Astrocyte of the cerebellum (primary cell): Measurements from ENCODE around the gene WWOX.
"Not testable (repeated sequence)": the region's sequence is repeated elsewhere in the genome, so short reads cannot be mapped to it uniquely, and the experiment has no call there.

Experiments used
- DNase-seq: peaks from one replicate; pipeline ENCODE4 v3.0.0-alpha.2; 2011; ENCODE audit warnings: low read depth
- H3K4me3 ChIP-seq: 2 replicates; pipeline ENCODE4 v1.5.1; 2011; ENCODE audit warnings: mild to moderate bottlenecking, low read depth, low read length, moderate library complexity
- in situ Hi-C: cut with HindIII; loops from 2 replicates; pipeline ENCODE4 v1.10.0; 2017; ENCODE audit warnings: low sequenced_read_pairs
- TF ChIP-seq, protein P1 (sequence below): IDR thresholded peaks from 2 replicates; pipeline ENCODE4 v1.5.1; 2012; ENCODE audit warnings: low read length, low read depth, moderate library complexity, mild to moderate bottlenecking; ENCODE audit errors: missing control alignments

The WWOX gene

DNA sequence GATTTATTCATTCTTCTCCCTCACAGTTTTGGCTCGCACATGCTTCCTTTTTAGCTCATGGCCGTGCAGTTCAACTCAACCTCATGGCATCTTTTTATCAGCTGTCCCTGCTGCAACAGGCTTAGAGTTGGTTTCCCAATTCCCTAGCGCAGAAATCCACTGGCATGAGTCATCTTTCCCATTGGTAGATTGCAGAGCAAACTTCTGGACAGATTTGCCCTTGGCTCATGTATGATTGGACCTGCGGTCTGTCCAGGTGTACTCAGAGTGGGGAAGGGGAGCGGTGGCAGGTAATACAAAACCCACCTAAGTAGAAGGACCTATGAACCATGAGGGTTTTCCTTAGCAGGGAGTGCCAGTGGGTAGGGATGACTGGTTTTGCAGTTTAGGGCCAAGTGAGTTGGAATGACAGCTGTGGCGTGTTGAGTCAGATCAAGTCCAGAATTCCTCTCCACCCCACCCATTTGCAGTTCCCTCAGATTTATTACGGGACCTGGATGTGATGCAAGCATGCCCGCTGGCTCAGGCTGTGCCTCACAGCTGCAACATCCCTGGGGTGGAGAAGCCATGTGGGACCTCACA, 584.7 kb downstream of the WWOX start:
- no peak overlapping the region for H3K4me3 ChIP-seq
- TF ChIP-seq, protein P1, sequence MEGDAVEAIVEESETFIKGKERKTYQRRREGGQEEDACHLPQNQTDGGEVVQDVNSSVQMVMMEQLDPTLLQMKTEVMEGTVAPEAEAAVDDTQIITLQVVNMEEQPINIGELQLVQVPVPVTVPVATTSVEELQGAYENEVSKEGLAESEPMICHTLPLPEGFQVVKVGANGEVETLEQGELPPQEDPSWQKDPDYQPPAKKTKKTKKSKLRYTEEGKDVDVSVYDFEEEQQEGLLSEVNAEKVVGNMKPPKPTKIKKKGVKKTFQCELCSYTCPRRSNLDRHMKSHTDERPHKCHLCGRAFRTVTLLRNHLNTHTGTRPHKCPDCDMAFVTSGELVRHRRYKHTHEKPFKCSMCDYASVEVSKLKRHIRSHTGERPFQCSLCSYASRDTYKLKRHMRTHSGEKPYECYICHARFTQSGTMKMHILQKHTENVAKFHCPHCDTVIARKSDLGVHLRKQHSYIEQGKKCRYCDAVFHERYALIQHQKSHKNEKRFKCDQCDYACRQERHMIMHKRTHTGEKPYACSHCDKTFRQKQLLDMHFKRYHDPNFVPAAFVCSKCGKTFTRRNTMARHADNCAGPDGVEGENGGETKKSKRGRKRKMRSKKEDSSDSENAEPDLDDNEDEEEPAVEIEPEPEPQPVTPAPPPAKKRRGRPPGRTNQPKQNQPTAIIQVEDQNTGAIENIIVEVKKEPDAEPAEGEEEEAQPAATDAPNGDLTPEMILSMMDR: no peak
- peak; percentile 31 for DNase-seq
- in situ Hi-C loops: no loop called here

DNA sequence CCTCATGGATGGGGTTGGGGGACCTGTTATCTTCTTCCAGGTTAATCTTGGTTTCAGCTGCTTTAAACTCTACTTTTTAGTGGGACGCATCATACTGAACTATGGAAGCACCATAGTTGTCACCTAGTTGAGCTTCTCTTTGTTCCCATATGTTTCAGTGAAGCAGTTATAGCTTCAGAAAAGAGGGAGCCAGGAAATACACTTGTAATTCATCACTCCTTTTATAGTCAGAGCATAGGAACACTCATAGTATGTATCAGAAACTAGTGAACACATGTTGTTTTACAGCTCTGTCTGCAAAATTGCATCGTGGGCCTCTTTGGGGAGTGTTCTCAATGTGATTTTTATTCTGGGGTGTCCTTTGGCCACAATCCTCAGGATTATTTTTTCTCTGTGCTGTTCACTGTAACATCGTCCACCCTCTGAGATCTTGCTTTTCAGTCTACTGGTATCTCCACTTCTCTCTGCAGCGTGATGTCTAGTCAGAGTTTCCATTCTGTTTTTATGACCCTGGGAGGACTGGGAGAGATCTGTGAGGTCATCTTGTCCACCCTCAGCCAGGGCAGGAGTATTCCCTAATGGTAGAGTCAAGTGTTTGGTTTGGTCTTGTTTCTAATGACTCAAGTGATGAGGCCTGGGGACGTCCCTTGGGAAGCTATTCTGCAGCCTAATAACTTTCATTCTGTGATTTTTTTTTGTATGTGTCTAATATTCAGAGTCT, 585.4 kb downstream of the WWOX start:
- DNase-seq: no peak
- TF ChIP-seq, protein P1: no peak
- in situ Hi-C loops: no loop called here
- H3K4me3 ChIP-seq: no peak overlapping the region

DNA sequence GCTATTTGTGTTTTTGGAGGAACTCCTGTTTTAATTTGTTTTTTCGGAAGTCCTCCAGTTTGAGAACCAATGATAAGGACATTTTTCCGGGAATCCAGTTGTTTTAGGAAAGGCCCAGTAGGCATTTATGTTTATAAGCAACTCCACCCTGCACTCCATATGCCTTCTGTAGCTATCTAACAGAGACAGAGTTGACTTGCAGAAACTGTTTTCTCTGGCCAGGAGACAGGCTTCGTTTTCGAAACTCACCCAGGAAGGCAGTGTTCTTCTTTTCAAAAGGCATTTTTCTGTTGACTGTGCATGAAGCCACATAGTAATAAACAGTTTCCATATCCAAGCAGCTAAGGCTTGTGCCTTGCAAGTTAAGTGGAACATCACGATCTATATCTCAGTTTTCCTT, 587.1 kb downstream of the WWOX start:
- in situ Hi-C loops: no loop called here
- H3K4me3 ChIP-seq: no peak overlapping the region
- no peak for DNase-seq
- TF ChIP-seq, protein P1: no peak

DNA sequence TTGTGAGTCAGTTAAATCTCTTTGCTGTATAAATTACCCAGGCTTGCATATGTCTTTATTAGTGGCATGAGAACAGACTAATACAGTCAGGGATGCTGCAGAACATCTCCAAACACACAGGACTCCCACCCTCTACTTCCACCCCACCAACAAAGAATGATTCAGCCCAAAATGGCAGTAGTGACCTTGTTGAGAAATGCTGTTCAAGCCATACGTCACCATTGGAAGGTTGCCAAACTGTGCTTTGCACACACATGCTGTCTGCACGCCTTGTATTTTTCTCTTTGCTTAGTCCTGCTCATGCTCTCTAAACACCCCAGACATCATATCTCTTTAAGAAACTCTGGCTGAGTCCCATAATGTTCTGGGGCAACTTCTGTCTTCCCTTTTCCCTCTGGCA, 589.6 kb downstream of the WWOX start:
- in situ Hi-C loops: no loop called here
- no peak overlapping the region for H3K4me3 ChIP-seq
- no peak for DNase-seq
- TF ChIP-seq, protein P1: no peak

DNA sequence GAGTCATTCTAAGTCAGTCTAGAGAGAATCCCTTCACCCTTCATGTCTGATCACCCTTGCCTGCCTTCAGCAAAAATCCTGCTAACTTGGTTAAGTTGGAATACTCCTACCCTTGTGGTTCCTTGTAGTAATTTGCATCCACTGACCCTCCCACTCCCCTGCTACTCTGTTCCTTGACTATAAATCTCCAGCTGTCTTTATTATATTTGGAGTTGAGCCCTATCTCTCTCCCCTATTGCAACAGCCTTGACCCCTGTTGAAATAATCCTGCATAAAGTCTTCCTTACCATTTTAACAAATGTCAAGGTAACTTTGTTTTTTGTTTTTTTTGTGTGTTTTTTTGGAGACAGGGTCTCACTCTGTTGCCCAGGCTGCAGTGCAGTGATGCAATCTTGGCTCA, 590.1 kb downstream of the WWOX start:
- H3K4me3 ChIP-seq: no peak overlapping the region
- TF ChIP-seq, protein P1: no peak
- in situ Hi-C loops: no loop called here
- DNase-seq: no peak

DNA sequence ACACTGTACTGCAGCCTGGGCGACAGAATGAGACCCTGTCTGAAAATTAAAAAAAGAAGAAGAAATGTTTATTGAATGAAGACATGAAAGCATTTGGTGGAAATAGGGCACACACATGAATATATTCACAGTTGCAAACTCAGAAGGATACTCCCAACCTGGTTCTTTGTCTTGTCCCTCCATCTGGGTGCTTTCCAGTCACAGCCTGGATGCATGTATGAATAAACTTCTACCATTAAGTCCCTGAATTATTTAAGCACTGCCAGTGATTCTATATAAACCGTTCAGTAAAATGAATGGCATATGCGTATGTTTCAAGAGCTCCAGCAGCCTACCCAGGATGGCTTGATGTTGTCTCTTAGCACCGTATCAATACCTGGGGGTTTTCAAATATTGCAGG, 591.1 kb downstream of the WWOX start:
- no peak for DNase-seq
- in situ Hi-C loops: no loop called here
- TF ChIP-seq, protein P1: no peak

DNA sequence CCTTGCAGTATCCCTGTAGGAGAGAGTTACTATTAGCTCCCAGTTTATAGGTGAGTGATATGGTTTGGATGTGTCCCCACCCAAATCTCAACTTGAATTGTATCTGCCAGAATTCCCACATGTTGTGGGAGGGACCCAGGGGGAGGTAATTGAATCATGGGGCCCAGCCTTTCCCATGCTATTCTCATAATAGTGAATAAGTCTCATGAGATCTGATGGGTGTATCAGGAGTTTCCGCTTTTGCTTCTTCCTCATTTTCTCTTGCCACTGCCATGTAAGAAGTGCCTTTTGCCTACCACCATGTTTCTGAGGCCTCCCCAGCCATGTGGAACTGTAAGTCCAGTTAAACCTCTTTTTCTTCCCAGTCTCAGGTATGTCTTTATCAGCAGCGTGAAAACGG, 592.3 kb downstream of the WWOX start:
- in situ Hi-C loops, H3K4me3 ChIP-seq, DNase-seq: not testable (repeated sequence)

More for the DNA sequence above, 591.1 kb downstream of the WWOX start:
- no peak overlapping the region for H3K4me3 ChIP-seq
